ENCODE measurements around the gene ZNF837.

GRCh38 chr19:58334691-58335249 is 46.1 kb downstream of the ZNF837 start:
- TF ChIP-seq, protein P1, sequence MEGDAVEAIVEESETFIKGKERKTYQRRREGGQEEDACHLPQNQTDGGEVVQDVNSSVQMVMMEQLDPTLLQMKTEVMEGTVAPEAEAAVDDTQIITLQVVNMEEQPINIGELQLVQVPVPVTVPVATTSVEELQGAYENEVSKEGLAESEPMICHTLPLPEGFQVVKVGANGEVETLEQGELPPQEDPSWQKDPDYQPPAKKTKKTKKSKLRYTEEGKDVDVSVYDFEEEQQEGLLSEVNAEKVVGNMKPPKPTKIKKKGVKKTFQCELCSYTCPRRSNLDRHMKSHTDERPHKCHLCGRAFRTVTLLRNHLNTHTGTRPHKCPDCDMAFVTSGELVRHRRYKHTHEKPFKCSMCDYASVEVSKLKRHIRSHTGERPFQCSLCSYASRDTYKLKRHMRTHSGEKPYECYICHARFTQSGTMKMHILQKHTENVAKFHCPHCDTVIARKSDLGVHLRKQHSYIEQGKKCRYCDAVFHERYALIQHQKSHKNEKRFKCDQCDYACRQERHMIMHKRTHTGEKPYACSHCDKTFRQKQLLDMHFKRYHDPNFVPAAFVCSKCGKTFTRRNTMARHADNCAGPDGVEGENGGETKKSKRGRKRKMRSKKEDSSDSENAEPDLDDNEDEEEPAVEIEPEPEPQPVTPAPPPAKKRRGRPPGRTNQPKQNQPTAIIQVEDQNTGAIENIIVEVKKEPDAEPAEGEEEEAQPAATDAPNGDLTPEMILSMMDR (IDR thresholded peaks at IDR 0.05; ENCODE audit: low read depth, low read length): no peak
- TF ChIP-seq EZH2phosphoT487 (IDR thresholded peaks at IDR 0.05; ENCODE audit: low read depth): no peak
